COLO668 (cell line): ENCODE data around the gene NCAPG2.
"Not testable (repeated sequence)": the region's sequence is repeated elsewhere in the genome, so short reads cannot be mapped to it uniquely, and the experiment has no call there.

Experiments
- DNase-seq: peaks from one replicate; lab custom pipeline; 2025; ENCODE audit not compliant: unreplicated experiment; lab: John Stamatoyannopoulos, UW

The NCAPG2 gene

GRCh38 chr7:158642149-158642548 lies 62.5 kb downstream of the NCAPG2 start:
- DNase-seq = no peak

DNA sequence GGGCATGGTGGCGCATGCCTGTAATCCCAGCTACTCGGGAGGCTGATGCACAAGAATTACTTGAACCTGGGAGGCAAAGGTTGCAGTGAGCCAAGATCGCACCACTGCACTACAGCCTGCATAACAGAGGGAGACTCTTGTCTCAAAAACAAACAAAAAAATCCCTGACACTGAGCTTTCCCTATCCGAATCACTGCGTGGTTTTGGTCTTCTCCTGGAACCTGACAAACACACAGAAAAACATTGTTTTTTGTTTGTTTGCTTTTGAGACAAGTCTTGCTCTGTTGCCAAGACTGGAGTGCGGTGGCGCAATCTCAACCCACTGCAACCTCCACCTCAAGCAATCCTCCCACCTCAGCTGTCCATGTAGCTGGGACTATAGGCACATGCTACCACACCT lies 66.6 kb downstream of the NCAPG2 start:
- no peak for DNase-seq

DNA sequence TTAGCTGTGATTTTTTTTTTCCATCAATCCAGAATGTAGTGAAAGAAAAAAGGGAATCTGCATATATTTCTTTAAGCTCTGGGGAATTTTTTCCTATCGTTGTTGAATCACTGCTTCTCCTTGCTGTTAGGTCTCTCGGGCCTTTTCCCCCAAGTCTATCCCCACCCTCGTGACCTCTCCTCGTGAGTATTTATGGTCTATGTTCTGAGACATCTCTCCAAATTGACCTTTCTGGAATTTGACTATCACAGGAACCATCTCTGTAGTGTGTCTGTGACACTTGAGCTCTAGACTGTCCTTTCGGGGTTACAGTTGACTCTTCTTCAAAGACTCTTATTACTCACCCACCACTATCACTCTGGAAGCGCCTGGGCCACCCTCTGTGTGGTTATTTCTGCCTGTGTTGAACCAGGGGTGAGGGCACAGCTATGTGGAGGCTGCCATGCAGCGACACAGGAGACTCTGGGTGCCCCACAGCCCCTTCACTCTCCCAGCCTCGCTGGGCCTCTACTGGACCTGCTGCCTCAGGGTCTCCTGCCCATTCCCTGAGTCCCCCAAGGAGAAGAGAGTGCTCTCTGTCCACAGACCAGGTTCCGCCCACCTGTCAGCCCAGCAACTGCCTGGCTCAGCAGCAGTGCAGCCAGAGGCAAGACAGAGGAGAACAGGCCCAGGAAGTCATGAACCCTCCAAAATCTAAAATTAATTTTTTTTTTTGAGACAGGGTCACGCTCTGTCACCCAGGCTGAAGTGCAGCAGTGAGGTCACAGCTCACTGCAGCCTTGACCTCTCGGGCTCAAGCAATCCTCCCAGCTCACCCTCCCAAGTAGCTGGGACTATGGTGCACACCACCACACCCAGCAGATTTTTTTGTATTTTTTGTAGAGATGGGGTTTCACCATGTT lies 71.3 kb downstream of the NCAPG2 start:
- no peak for DNase-seq

- no peak for DNase-seq
Measured at GRCh38 chr7:158631574-158632195, 72.9 kb downstream of the NCAPG2 start.

- not testable (repeated sequence) for DNase-seq
Measured at GRCh38 chr7:158626289-158626688, 78.3 kb downstream of the NCAPG2 start.

GRCh38 chr7:158623241-158623640 lies 81.4 kb downstream of the NCAPG2 start:
- DNase-seq = no peak

GRCh38 chr7:158620839-158621441 lies 83.7 kb downstream of the NCAPG2 start:
- no peak for DNase-seq

DNA sequence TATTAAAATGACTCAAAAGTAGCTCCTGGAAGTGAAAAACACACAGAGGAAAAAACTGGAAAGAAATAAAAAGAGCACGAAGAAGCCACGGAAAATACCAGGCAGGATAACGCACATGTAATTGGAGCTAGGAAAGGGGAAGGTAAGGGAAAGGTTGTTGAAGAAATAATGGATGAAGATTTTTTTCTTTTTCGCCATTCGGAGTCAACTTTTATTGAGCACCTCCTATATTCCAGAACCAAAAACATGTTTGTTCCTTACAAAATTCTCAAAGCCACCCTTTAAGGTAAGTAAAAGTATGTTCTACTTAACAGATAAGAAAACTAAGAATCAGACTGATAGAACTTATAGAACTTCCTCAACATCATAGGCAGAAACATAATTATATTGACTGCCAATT lies 84.2 kb downstream of the NCAPG2 start:
- DNase-seq = no peak

GRCh38 chr7:158618745-158619140 lies 85.9 kb downstream of the NCAPG2 start:
- DNase-seq = no peak

DNA sequence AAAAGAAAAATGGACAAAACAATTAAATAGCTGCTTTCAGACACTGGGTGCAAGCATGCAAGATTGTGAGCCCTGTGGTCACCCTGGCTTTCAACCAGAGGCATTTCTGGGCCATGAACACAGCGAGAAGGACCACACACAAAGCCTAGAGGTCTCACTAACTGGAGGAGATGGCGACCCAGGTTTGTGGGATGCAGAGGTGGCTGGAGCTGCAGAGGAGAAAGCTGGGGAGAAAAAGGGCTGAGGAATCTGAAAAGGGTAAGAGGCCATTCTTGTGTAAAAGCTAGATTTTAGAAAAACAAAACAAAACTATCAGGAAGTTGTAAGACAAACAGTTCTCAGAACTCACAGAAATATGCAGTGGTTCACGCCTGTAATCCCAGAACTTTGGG lies 86.9 kb downstream of the NCAPG2 start:
- no peak for DNase-seq

DNA sequence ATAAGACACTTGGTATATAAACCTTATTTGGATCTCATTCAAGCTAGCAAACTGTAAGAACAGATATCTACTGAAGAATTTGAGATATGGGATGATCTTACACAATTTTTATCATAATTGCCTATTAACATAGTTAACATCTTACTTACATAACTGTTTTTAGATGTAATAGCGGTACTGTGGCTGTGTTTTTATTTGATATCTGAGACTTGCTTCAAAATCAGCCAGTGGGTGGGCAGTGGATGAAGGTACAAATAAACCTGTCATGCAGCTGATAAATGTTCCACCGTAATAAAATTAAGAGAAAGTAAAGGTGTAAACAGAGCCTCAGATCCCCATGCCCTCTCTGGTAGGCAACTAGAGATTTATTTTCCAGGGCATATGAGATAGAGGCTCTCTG lies 88.6 kb downstream of the NCAPG2 start:
- no peak for DNase-seq

DNA sequence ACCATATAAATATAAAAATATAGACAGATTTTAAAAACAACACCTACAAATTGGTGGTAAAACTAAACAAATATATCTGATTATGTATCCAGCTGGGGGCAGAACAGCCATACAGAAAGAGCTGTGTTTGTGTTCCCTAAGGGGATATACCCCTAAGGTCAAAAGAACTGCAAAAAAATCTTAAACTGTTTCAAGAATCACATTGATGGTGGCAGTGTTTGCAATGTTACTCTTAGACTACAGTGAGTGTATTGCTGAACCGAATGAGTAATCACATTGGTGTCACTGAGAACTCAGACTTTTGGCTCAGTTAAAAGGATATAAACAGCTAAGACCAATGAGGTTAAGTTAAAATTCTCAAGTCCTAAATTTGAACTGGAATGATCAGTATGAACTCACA lies 89.9 kb downstream of the NCAPG2 start:
- no peak for DNase-seq

DNA sequence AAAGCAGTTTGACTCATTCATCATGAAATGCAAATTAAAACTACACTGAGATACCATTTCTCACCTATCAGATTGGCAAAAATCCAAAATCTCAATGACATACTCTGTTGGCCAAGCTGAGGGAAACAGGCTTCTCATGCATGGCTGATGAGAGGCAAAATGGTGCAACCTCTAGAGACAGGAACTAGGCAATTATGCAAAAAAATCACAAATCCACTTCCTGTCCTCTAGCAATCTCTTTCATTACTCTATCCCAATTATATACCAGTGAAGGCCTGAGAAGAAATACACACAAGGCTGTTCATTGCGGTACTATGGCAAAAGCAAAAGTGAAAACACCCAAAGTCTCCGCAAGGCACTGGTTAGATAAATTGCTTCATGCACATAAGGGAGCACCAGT lies 91.1 kb downstream of the NCAPG2 start:
- DNase-seq = no peak

- DNase-seq = no peak
Measured at GRCh38 chr7:158612546-158612945, 92.1 kb downstream of the NCAPG2 start.

DNA sequence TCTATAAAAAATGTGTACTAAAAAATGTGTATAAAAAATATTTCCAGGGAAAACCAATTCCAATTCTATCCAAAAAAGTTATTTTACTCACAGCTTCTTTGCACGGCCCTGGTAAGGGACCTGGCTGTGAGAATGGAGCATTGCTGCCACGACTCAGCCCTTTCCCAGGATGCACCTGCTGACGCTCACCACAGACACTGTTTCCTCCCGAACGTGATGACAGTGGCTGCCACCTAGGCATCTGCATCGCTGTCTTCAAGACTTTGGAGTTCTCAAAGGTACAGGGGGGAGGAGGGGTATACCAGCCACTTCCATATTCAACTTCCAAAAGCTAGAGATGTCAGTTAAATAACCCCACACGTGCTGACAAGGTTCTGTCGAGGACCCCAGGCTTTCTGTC lies 93.1 kb downstream of the NCAPG2 start:
- no peak for DNase-seq

GRCh38 chr7:158609313-158609974 lies 95.2 kb downstream of the NCAPG2 start:
- DNase-seq = no peak

DNA sequence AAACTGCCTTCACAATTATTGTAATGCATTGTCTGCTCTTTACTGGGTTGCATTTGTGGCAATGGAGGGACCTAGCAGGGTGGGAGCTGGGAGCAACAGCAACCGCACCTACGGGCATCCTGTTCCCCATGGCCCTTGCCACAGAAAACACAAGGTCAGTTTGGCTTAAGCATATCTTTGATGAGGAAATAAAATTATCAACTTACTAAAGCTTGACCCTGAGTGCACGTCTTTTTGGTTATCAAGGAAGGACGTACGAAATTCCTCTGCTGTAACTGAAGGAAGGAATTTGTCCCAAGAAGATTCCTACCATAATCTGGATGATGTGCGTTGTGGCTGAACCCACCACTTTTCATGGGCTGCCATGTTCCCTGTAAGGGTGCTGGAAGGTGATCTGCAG lies 97.0 kb downstream of the NCAPG2 start:
- no peak for DNase-seq

- no peak for DNase-seq
Measured at GRCh38 chr7:158606671-158607424, 97.8 kb downstream of the NCAPG2 start.

- DNase-seq = no peak
Measured at GRCh38 chr7:158606129-158606528, 98.5 kb downstream of the NCAPG2 start.

- no peak for DNase-seq
Measured at GRCh38 chr7:158603773-158604755, 100.5 kb downstream of the NCAPG2 start.
